ENCODE data around the gene SH3BGRL2.

Gene SH3BGRL2

GRCh38 chr6:79697430-79697829 lies 66.3 kb downstream of the SH3BGRL2 start:
- no peak for TF ChIP-seq CTCF (IDR thresholded peaks at IDR 0.05; ENCODE audit: borderline replicate concordance, extremely low read depth, low read length, poor library complexity, severe bottlenecking)
- no peak for TF ChIP-seq EZH2 (IDR thresholded peaks at IDR 0.05; ENCODE audit: borderline replicate concordance, low read depth, low read length, severe bottlenecking)
- Histone ChIP-seq H2AFZ (ENCODE audit: low read depth, low read length) (no peak overlapping the region), H3K9me3 (ENCODE audit: insufficient read depth, low read length, severe bottlenecking) (no peaks in the 10 kb centered on the region)

GRCh38 chr6:79699606-79700005 lies 68.5 kb downstream of the SH3BGRL2 start:
- H3K27me3 ChIP-seq (ENCODE audit: insufficient read depth, low read length, poor library complexity) = no peaks in the 10 kb centered on the region
- no peaks in the 10 kb centered on the region for H3K79me2 ChIP-seq (ENCODE audit: insufficient read depth, low read length)
- DNase-seq (no peak), ATAC-seq (ENCODE audit: insufficient read depth, low read depth) (no peak)
- no peak overlapping the region for H3K4me3 ChIP-seq (ENCODE audit: low read depth in 1 of 2, low read length in 2 of 2)
- H3K36me3 ChIP-seq (ENCODE audit: insufficient read depth, low read length) = no peaks in the 10 kb centered on the region
- no peak overlapping the region for H3K4me2 ChIP-seq (ENCODE audit: insufficient read depth, low read length)
- H3K9me3 ChIP-seq (ENCODE audit: insufficient read depth, low read length, severe bottlenecking) = no peaks in the 10 kb centered on the region
- H3K4me1 ChIP-seq (ENCODE audit: insufficient read depth, low read length) = no peaks in the 10 kb centered on the region
- H2AFZ ChIP-seq (ENCODE audit: low read depth, low read length) = no peak overlapping the region
- H3K27ac ChIP-seq (ENCODE audit: low read length) = no peak overlapping the region
- no peaks in the 10 kb centered on the region for H4K20me1 ChIP-seq (ENCODE audit: insufficient read depth, low read length)
- TF ChIP-seq EZH2 (IDR thresholded peaks at IDR 0.05; ENCODE audit: borderline replicate concordance, low read depth, low read length, severe bottlenecking) = no peak
- no peak for TF ChIP-seq CTCF (IDR thresholded peaks at IDR 0.05; ENCODE audit: borderline replicate concordance, extremely low read depth, low read length, poor library complexity, severe bottlenecking)
- no peak overlapping the region for H3K9ac ChIP-seq (ENCODE audit: low read depth, low read length)

More at GRCh38 chr6:79697430-79697829, 66.3 kb downstream of the SH3BGRL2 start:
- Histone ChIP-seq H3K4me1 (ENCODE audit: insufficient read depth, low read length) (no peaks in the 10 kb centered on the region), H3K4me2 (ENCODE audit: insufficient read depth, low read length) (no peak overlapping the region), H3K36me3 (ENCODE audit: insufficient read depth, low read length) (no peaks in the 10 kb centered on the region), H3K27me3 (ENCODE audit: insufficient read depth, low read length, poor library complexity) (no peaks in the 10 kb centered on the region), H3K79me2 (ENCODE audit: insufficient read depth, low read length) (no peaks in the 10 kb centered on the region), H3K4me3 (ENCODE audit: low read depth in 1 of 2, low read length in 2 of 2) (no peak overlapping the region), H4K20me1 (ENCODE audit: insufficient read depth, low read length) (no peaks in the 10 kb centered on the region), H3K9ac (ENCODE audit: low read depth, low read length) (no peak overlapping the region), H3K27ac (ENCODE audit: low read length) (no peak overlapping the region)
- DNase-seq = no peak
- ATAC-seq (ENCODE audit: insufficient read depth, low read depth) = no peak

- Histone ChIP-seq H4K20me1 (ENCODE audit: insufficient read depth, low read length) (no peaks in the 10 kb centered on the region), H3K27ac (ENCODE audit: low read length) (no peak overlapping the region), H3K4me1 (ENCODE audit: insufficient read depth, low read length) (no peaks in the 10 kb centered on the region), H3K4me2 (ENCODE audit: insufficient read depth, low read length) (no peak overlapping the region), H3K9ac (ENCODE audit: low read depth, low read length) (no peak overlapping the region), H2AFZ (ENCODE audit: low read depth, low read length) (no peak overlapping the region), H3K36me3 (ENCODE audit: insufficient read depth, low read length) (no peaks in the 10 kb centered on the region), H3K27me3 (ENCODE audit: insufficient read depth, low read length, poor library complexity) (no peaks in the 10 kb centered on the region), H3K9me3 (ENCODE audit: insufficient read depth, low read length, severe bottlenecking) (no peaks in the 10 kb centered on the region), H3K79me2 (ENCODE audit: insufficient read depth, low read length) (no peaks in the 10 kb centered on the region), H3K4me3 (ENCODE audit: low read depth in 1 of 2, low read length in 2 of 2) (no peak overlapping the region)
- DNase-seq (no peak), ATAC-seq (ENCODE audit: insufficient read depth, low read depth) (no peak)
- no peak for TF ChIP-seq EZH2 (IDR thresholded peaks at IDR 0.05; ENCODE audit: borderline replicate concordance, low read depth, low read length, severe bottlenecking)
- no peak for TF ChIP-seq CTCF (IDR thresholded peaks at IDR 0.05; ENCODE audit: borderline replicate concordance, extremely low read depth, low read length, poor library complexity, severe bottlenecking)
Measured at GRCh38 chr6:79702691-79703090, 71.6 kb downstream of the SH3BGRL2 start.

GRCh38 chr6:79704200-79704599 lies 73.1 kb downstream of the SH3BGRL2 start:
- no peaks in the 10 kb centered on the region for H3K4me1 ChIP-seq (ENCODE audit: insufficient read depth, low read length)
- no peak overlapping the region for H3K27ac ChIP-seq (ENCODE audit: low read length)
- H3K79me2 ChIP-seq (ENCODE audit: insufficient read depth, low read length) = no peaks in the 10 kb centered on the region
- ATAC-seq (ENCODE audit: insufficient read depth, low read depth) (no peak), DNase-seq (no peak)
- no peak overlapping the region for H2AFZ ChIP-seq (ENCODE audit: low read depth, low read length)
- no peaks in the 10 kb centered on the region for H3K36me3 ChIP-seq (ENCODE audit: insufficient read depth, low read length)
- no peaks in the 10 kb centered on the region for H3K9me3 ChIP-seq (ENCODE audit: insufficient read depth, low read length, severe bottlenecking)
- H4K20me1 ChIP-seq (ENCODE audit: insufficient read depth, low read length) = no peaks in the 10 kb centered on the region
- no peak overlapping the region for H3K4me2 ChIP-seq (ENCODE audit: insufficient read depth, low read length)
- H3K9ac ChIP-seq (ENCODE audit: low read depth, low read length) = no peak overlapping the region
- no peak for TF ChIP-seq CTCF (IDR thresholded peaks at IDR 0.05; ENCODE audit: borderline replicate concordance, extremely low read depth, low read length, poor library complexity, severe bottlenecking)
- no peak overlapping the region for H3K4me3 ChIP-seq (ENCODE audit: low read depth in 1 of 2, low read length in 2 of 2)
- no peaks in the 10 kb centered on the region for H3K27me3 ChIP-seq (ENCODE audit: insufficient read depth, low read length, poor library complexity)

All from DND-41 (cell line).